ENCODE results near the gene POU2F1.

DNA sequence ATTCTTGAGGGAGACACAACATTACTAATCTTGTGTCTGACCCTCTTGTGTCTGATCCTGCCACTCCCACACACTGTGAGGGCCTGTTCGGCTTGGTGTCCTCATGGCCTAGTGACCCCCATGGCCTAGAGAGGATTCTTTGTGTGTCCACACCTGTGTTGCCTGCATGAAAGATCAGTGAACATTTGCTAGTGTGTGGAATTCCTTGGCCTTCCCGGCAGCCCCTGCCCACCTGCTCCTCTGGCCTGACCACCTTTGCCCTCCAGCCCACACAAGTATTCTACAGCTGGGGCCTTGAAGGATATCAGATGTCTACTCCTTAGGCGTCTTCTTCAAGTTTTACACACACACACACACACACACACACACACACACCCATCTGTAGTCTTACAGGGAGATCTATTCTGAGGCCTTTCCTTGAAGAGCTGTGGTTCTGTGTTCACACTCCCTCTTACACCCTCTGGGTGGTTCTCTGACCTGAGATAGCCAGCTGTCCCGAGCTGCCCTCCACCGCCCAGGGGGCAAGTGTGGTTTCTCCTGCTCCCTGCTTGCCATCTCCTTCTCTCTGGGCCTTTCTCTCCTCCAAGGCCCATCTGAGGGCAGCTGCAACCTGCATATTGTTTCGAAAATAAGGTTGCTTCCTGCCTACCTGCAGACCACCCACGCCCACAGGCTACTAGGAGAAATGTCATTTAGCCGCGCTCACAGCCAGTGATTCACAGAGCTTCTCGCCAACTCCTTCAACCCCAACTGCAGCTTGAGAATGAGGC is 252.3 kb downstream of the POU2F1 start:
- TF ChIP-seq, protein P1, sequence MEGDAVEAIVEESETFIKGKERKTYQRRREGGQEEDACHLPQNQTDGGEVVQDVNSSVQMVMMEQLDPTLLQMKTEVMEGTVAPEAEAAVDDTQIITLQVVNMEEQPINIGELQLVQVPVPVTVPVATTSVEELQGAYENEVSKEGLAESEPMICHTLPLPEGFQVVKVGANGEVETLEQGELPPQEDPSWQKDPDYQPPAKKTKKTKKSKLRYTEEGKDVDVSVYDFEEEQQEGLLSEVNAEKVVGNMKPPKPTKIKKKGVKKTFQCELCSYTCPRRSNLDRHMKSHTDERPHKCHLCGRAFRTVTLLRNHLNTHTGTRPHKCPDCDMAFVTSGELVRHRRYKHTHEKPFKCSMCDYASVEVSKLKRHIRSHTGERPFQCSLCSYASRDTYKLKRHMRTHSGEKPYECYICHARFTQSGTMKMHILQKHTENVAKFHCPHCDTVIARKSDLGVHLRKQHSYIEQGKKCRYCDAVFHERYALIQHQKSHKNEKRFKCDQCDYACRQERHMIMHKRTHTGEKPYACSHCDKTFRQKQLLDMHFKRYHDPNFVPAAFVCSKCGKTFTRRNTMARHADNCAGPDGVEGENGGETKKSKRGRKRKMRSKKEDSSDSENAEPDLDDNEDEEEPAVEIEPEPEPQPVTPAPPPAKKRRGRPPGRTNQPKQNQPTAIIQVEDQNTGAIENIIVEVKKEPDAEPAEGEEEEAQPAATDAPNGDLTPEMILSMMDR (IDR thresholded peaks at IDR 0.05), result no peak
- TF ChIP-seq POLR2AphosphoS5 (IDR thresholded peaks at IDR 0.05) (no peak), POLR2A (IDR thresholded peaks at IDR 0.05) (no peak), EP300 (IDR thresholded peaks at IDR 0.05) (no peak)

Data from stomach (tissue), 4 donors.